ENCODE measurements around the gene SCN11A. TPM values are rescaled to one million over a fixed set of nuclear protein-coding genes. Genes with fewer than 3 reads are reported as not detected.
A peak's percentile ranks its signal among the peaks of the same experiment; 100 is the strongest.
"Not testable (repeated sequence)": the region's sequence is repeated elsewhere in the genome, so short reads cannot be mapped to it uniquely, and the experiment has no call there.

SCN11A gene
- total RNA-seq, 2 donors from 2014 or later, result 0.12 to 0.61 TPM

GRCh38 chr3:39075910-39076309, 24.2 kb upstream of the SCN11A start:
- no peak for ATAC-seq
- intact Hi-C loops (cut with DNase I, micrococcal nuclease), result no loop called here
- DNase-seq, result no peak

GRCh38 chr3:39068556-39068955, 16.8 kb upstream of the SCN11A start:
- DNase-seq, result no peak
- ATAC-seq, result no peak
- intact Hi-C loops (cut with DNase I, micrococcal nuclease), result no loop called here

- ATAC-seq (no peak), DNase-seq (no peak)
- intact Hi-C loops (cut with DNase I, micrococcal nuclease), result no loop called here
Measured at GRCh38 chr3:39067286-39067685, 15.5 kb upstream of the SCN11A start.

- ATAC-seq, result peak; percentile 82
- intact Hi-C loops (cut with DNase I, micrococcal nuclease), result no loop called here
Measured at GRCh38 chr3:39065197-39065596, 13.5 kb upstream of the SCN11A start.

GRCh38 chr3:39064646-39065045, 12.9 kb upstream of the SCN11A start:
- no peak for ATAC-seq
- intact Hi-C loops (cut with DNase I, micrococcal nuclease), result loop anchor here in 1 of 2 donors (5.0 kb wide), 1 partner anchor 38 kb away; no protein-coding TSS in a partner anchor
- no peak for DNase-seq

More at GRCh38 chr3:39065197-39065596, 13.5 kb upstream of the SCN11A start:
- DNase-seq, result peak in 1 of 2 donors; percentile 37

GRCh38 chr3:39063143-39063542, 11.4 kb upstream of the SCN11A start:
- DNase-seq (no peak), ATAC-seq (no peak)
- intact Hi-C loops (cut with DNase I, micrococcal nuclease), result loop anchor here in 1 of 2 donors (5.0 kb wide), 1 partner anchor 39 kb away; no protein-coding TSS in a partner anchor

- peak; percentile 75 for ATAC-seq
- DNase-seq, result peak in 1 of 2 donors; percentile 23
Measured at GRCh38 chr3:39062180-39062579, 10.4 kb upstream of the SCN11A start.

GRCh38 chr3:39061228-39061627, 9.5 kb upstream of the SCN11A start:
- not testable (repeated sequence) for DNase-seq, ATAC-seq
- intact Hi-C loops (cut with DNase I, micrococcal nuclease), result loop anchor here in 1 of 2 donors (5.0 kb wide), 1 partner anchor 41 kb away; no protein-coding TSS in a partner anchor

More at GRCh38 chr3:39062180-39062579, 10.4 kb upstream of the SCN11A start:
- intact Hi-C loops (cut with DNase I, micrococcal nuclease), result loop anchor here in 1 of 2 donors (5.0 kb wide), 1 partner anchor 40 kb away; no protein-coding TSS in a partner anchor

- intact Hi-C loops (cut with DNase I, micrococcal nuclease), result no loop called here
- DNase-seq, result no peak
- ATAC-seq, result no peak
Measured at GRCh38 chr3:39056151-39056550, 4.4 kb upstream of the SCN11A start.

- ATAC-seq (no peak), DNase-seq (no peak)
- intact Hi-C loops (cut with DNase I, micrococcal nuclease), result no loop called here
Measured at GRCh38 chr3:39053696-39054095, 2.0 kb upstream of the SCN11A start.

GRCh38 chr3:39052583-39052982, 839 bp upstream of the SCN11A start:
- ATAC-seq, result peak; percentile 7
- peak in 1 of 2 donors; percentile 14 for DNase-seq
- intact Hi-C loops (cut with DNase I, micrococcal nuclease), result no loop called here

- intact Hi-C loops (cut with DNase I, micrococcal nuclease), result no loop called here
Measured at GRCh38 chr3:39050029-39050428, 1.7 kb downstream of the SCN11A start.

GRCh38 chr3:39038165-39038564, 13.6 kb downstream of the SCN11A start:
- DNase-seq, result no peak
- intact Hi-C loops (cut with DNase I, micrococcal nuclease), result no loop called here
- no peak for ATAC-seq

More at GRCh38 chr3:39050029-39050428, 1.7 kb downstream of the SCN11A start:
- ATAC-seq (peak; percentile 57), DNase-seq (no peak)

GRCh38 chr3:39029556-39029955, 22.2 kb downstream of the SCN11A start:
- no peak for DNase-seq
- intact Hi-C loops (cut with DNase I, micrococcal nuclease), result no loop called here
- ATAC-seq, result no peak

GRCh38 chr3:39028546-39028945, 23.2 kb downstream of the SCN11A start:
- intact Hi-C loops (cut with DNase I, micrococcal nuclease), result no loop called here
- DNase-seq (no peak), ATAC-seq (no peak)

GRCh38 chr3:39025222-39025970, 26.3 kb downstream of the SCN11A start:
- no peak for ATAC-seq

GRCh38 chr3:39024497-39024896, 27.2 kb downstream of the SCN11A start:
- intact Hi-C loops (cut with DNase I, micrococcal nuclease), result no loop called here
- no peak for DNase-seq
- ATAC-seq, result peak; percentile 28

More at GRCh38 chr3:39025222-39025970, 26.3 kb downstream of the SCN11A start:
- intact Hi-C loops (cut with DNase I, micrococcal nuclease), result no loop called here
- no peak for DNase-seq

- intact Hi-C loops (cut with DNase I, micrococcal nuclease), result no loop called here
- ATAC-seq (peak; percentile 57), DNase-seq (no peak)
Measured at GRCh38 chr3:39022286-39022630, 29.5 kb downstream of the SCN11A start.

- peak; percentile 24 for ATAC-seq
- no peak for DNase-seq
- intact Hi-C loops (cut with DNase I, micrococcal nuclease), result no loop called here
Measured at GRCh38 chr3:39021465-39022285, 30.1 kb downstream of the SCN11A start.

- intact Hi-C loops (cut with DNase I, micrococcal nuclease), result no loop called here
- DNase-seq (no peak), ATAC-seq (no peak)
Measured at GRCh38 chr3:39021029-39021428, 30.7 kb downstream of the SCN11A start.
